SU-DHL-6 (cell line): ENCODE data around the gene HLA-DPA1.

ENCODE experiments used
- CTCF ChIP-seq: fragments of 200-600 bp; sonication (generic); IDR thresholded peaks from one replicate; pipeline ENCODE4 v1.5.1; 2017; ENCODE audit warnings: antibody characterized with exemption, mild to moderate bottlenecking, low read length, moderate library complexity; ENCODE audit not compliant: insufficient read depth, poor library complexity, severe bottlenecking
- EZH2phosphoT487 ChIP-seq: fragments of 200-600 bp; sonication (generic), shearing (Covaris generic); conservative IDR thresholded peaks from 2 replicates; pipeline ENCODE4 v1.6.1; 2018; ENCODE audit warnings: mild to moderate bottlenecking, antibody characterized with exemption, low read length, moderate library complexity, mixed read lengths

GRCh38 chr6:33071569-33071968 is 1.9 kb downstream of the HLA-DPA1 start:
- TF ChIP-seq CTCF (no peak), EZH2phosphoT487 (no peak)
